HG03103 (cell line): ENCODE data around the gene RBM4.
"Not testable (repeated sequence)": the region's sequence is repeated elsewhere in the genome, so short reads cannot be mapped to it uniquely, and the experiment has no call there.

Source experiments
- ATAC-seq: cut with Tn5 transposase; IDR thresholded peaks from one replicate; pipeline ENCODE4 v1.9.1; 2021; ENCODE audit warnings: low read depth; ENCODE audit not compliant: unreplicated experiment

RBM4 gene

GRCh38 chr11:66616379-66617154 lies 21.9 kb upstream of the RBM4 start, which contains the start of gene RBM14:
Gene RBM14 (plus strand): TSS chr11:66616630. CDS start chr11:66616721, 91 bp downstream.
- ATAC-seq = peak; percentile 87

- no peak for ATAC-seq
Observed at GRCh38 chr11:66617155-66617834, 21.2 kb upstream of the RBM4 start.

- no peak for ATAC-seq
Observed at GRCh38 chr11:66619080-66619554, 19.4 kb upstream of the RBM4 start.

- ATAC-seq = no peak
Observed at GRCh38 chr11:66624450-66624849, 14.1 kb upstream of the RBM4 start.

- ATAC-seq = no peak
Observed at GRCh38 chr11:66625041-66625751, 13.3 kb upstream of the RBM4 start.

- no peak for ATAC-seq
Observed at GRCh38 chr11:66625752-66626149, 12.8 kb upstream of the RBM4 start.

GRCh38 chr11:66626382-66626781 lies 12.1 kb upstream of the RBM4 start:
- ATAC-seq = no peak

- ATAC-seq = no peak
Observed at GRCh38 chr11:66626926-66627325, 11.6 kb upstream of the RBM4 start.

GRCh38 chr11:66628061-66628603 lies 10.4 kb upstream of the RBM4 start:
- no peak for ATAC-seq

GRCh38 chr11:66629356-66629755 lies 9.1 kb upstream of the RBM4 start:
- no peak for ATAC-seq

GRCh38 chr11:66631883-66632282 lies 6.6 kb upstream of the RBM4 start:
- ATAC-seq = no peak

GRCh38 chr11:66632952-66633351 lies 5.6 kb upstream of the RBM4 start:
- ATAC-seq = no peak

GRCh38 chr11:66636411-66636810 lies 2.1 kb upstream of the RBM4 start:
- ATAC-seq = no peak

- ATAC-seq = no peak
Observed at GRCh38 chr11:66637557-66638176, 836 bp upstream of the RBM4 start.

- no peak for ATAC-seq
Observed at GRCh38 chr11:66639066-66639813, 737 bp downstream of the RBM4 start.

GRCh38 chr11:66639814-66640340 lies 1.4 kb downstream of the RBM4 start:
- not testable (repeated sequence) for ATAC-seq

GRCh38 chr11:66641834-66642233 lies 3.3 kb downstream of the RBM4 start:
- no peak for ATAC-seq

GRCh38 chr11:66643745-66644437 lies 5.4 kb downstream of the RBM4 start:
- ATAC-seq = no peak

- no peak for ATAC-seq
Observed at GRCh38 chr11:66646828-66647227, 8.3 kb downstream of the RBM4 start.
